Measurements from ENCODE around the gene TPM1.

DNA sequence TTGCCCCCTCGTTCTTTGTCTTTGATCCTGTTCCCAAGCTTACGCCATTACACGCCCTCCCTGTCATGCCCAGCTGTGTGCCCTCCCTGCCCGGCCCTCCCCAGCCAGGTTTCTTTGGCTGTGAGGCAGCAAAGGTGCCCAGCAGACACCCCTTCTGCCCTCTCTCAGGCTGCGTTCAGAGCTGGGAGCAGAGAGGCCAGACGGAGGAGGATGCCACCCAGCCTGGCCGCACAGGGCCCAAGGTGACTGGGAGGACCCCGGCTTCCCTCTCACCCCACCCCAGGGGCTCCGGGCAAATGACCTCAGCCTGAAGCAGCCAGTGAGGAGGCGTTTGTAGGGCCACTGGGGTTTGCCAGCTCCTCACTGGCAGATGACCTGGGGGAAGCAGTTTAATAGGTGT is 48.3 kb downstream of the TPM1 start:
- no peak for TF ChIP-seq ZNF622 (IDR thresholded peaks at IDR 0.05)
- TF ChIP-seq EZH2 (IDR thresholded peaks at IDR 0.05; ENCODE audit: borderline replicate concordance, control insufficient read depth, low read depth, low read length) = no peak
- no peak for TF ChIP-seq SP1 (IDR thresholded peaks at IDR 0.05; ENCODE audit: low read depth, low read length)
- TF ChIP-seq MXI1 (IDR thresholded peaks at IDR 0.05; ENCODE audit: low read depth, low read length) = no peak
- no peak for TF ChIP-seq POLR2AphosphoS5 (IDR thresholded peaks at IDR 0.05; ENCODE audit: low read length)
- no peak for TF ChIP-seq KDM1A (IDR thresholded peaks at IDR 0.05; ENCODE audit: borderline replicate concordance)
- no peak for TF ChIP-seq CTCF (IDR thresholded peaks at IDR 0.05 in 2 of 3, conservative IDR thresholded peaks at IDR 0.05 in 1 of 3; ENCODE audit: control insufficient read depth in 2 of 3, extremely low read depth in 1 of 3, insufficient read depth in 1 of 3, low read depth in 3 of 3, low read length in 3 of 3)
- TF ChIP-seq POLR2A (IDR thresholded peaks at IDR 0.05; ENCODE audit: low read depth, low read length) = no peak

Measured in GM12878 (cell line).